Neural progenitor cell (in vitro differentiated cells): Measurements from ENCODE around the gene ADGRV1. TPM values are rescaled to one million over a fixed set of nuclear protein-coding genes. Genes with fewer than 3 reads are reported as not detected.
"Not testable (repeated sequence)": the region's sequence is repeated elsewhere in the genome, so short reads cannot be mapped to it uniquely, and the experiment has no call there.

ENCODE experiments used
- DNase-seq: peaks from one replicate; pipeline ENCODE4 v3.0.0-alpha.2; 2016; ENCODE audit warnings: low spot score
- H2AFZ ChIP-seq: fragments of 200-600 bp; sonication (generic); replicated peaks from 2 replicates; pipeline ENCODE4 v1.6.1; 2016; ENCODE audit warnings: antibody characterized with exemption
- H3F3A ChIP-seq: fragments of 200-600 bp; sonication (generic); 2 replicates; pipeline ENCODE4 v1.6.1; 2016; ENCODE audit warnings: antibody characterized with exemption, low read depth
- H3K27ac ChIP-seq: fragments of 200-600 bp; sonication (generic); 2 replicates; pipeline ENCODE4 v1.5.1; 2016; ENCODE audit warnings: mild to moderate bottlenecking
- H3K27me3 ChIP-seq: fragments of 200-600 bp; sonication (generic); 2 replicates; pipeline ENCODE4 v1.6.1; 2016; ENCODE audit warnings: mild to moderate bottlenecking, moderate library complexity
- H3K36me3 ChIP-seq: fragments of 200-600 bp; sonication (generic); 2 replicates; pipeline ENCODE4 v1.5.1; 2016
- H3K4me1 ChIP-seq: fragments of 200-600 bp; sonication (generic); 2 replicates; pipeline ENCODE4 v1.6.1; 2016; ENCODE audit warnings: mixed run types
- H3K4me2 ChIP-seq: fragments of 200-600 bp; sonication (generic); 2 replicates; pipeline ENCODE4 v1.6.1; 2016
- H3K4me3 ChIP-seq: fragments of 200-600 bp; sonication (generic); 2 replicates; pipeline ENCODE4 v1.5.1; 2016
- H3K79me2 ChIP-seq: fragments of 200-600 bp; sonication (generic); 2 replicates; pipeline ENCODE4 v1.6.1; 2016; ENCODE audit warnings: low read depth
- H3K9ac ChIP-seq: fragments of 200-600 bp; sonication (generic); 2 replicates; pipeline ENCODE4 v1.6.1; 2016
- H3K9me3 ChIP-seq: fragments of 200-600 bp; sonication (generic); 2 replicates; pipeline ENCODE4 v1.5.1; 2016; ENCODE audit warnings: low read depth
- H4K20me1 ChIP-seq: fragments of 200-600 bp; sonication (generic); 2 replicates; pipeline ENCODE4 v1.6.1; 2016; ENCODE audit warnings: low read depth
- H3K27ac Mint-ChIP-seq: 3 replicates; pipeline ENCODE4 v1.8.0; 2021; ENCODE audit warnings: mixed read lengths
- H3K27me3 Mint-ChIP-seq: 2 replicates; pipeline ENCODE4 v1.8.0; 2022; ENCODE audit warnings: low read depth, mild to moderate bottlenecking, inconsistent platforms, moderate library complexity, mixed read lengths; ENCODE audit not compliant: insufficient read depth
- H3K36me3 Mint-ChIP-seq: 3 replicates; pipeline ENCODE4 v1.8.0; 2021; ENCODE audit warnings: mixed read lengths
- H3K4me1 Mint-ChIP-seq: 3 replicates; pipeline ENCODE4 v1.8.0; 2021; ENCODE audit warnings: mixed read lengths
- H3K4me3 Mint-ChIP-seq: 3 replicates; pipeline ENCODE4 v1.8.0; 2021; ENCODE audit warnings: mild to moderate bottlenecking, moderate library complexity, mixed read lengths
- H3K9me3 Mint-ChIP-seq: 3 replicates; pipeline ENCODE4 v1.8.0; 2020; ENCODE audit warnings: mixed read lengths
- EZH2 ChIP-seq: fragments of 200-600 bp; sonication (generic); IDR thresholded peaks from 2 replicates; pipeline ENCODE4 v1.6.1; 2017; ENCODE audit warnings: antibody characterized with exemption, mild to moderate bottlenecking, moderate library complexity
- EZH2phosphoT487 ChIP-seq: fragments of 200-600 bp; sonication (generic); IDR thresholded peaks from 2 replicates; pipeline ENCODE4 v1.6.1; 2017; ENCODE audit warnings: antibody characterized with exemption
- total RNA-seq: library from RNA; depleted of rRNA; stranded (reverse); fragments of >200 nt; gene quantifications from 2 replicates; pipeline ENCODE4 v1.2.3, GENCODE V29; 2015; ENCODE audit warnings: low replicate concordance
- TF ChIP-seq, protein P1 (sequence below): fragments of 200-600 bp; sonication (generic); IDR thresholded peaks from 2 replicates; pipeline ENCODE4 v1.5.1; 2017; ENCODE audit warnings: antibody characterized with exemption, mild to moderate bottlenecking

ADGRV1 gene
- total RNA-seq, 1 donor from 2014 or later, result 151 TPM

DNA sequence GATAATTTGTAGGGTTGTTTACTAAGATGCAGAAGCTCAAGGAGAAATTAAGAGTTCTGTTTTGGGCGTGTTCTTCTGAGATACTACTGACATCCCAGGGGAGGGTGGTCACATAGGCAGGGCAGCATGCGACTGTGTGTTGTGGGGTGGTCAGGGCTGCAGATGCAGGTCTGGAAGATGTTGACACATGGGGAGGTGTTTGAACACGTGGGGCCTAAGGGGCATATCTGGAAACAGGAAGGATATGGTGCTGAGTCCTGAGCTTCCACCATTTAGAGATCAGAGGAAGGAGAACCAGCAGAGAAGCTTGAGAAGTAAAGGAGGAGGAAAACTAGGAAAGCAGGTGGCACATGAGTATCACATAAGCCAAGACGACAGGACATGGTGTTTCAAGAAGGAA, 228.2 kb downstream of the ADGRV1 start:
- no peaks in the 10 kb centered on the region for H3K9me3 ChIP-seq
- H3K27me3 ChIP-seq, result no peaks in the 10 kb centered on the region
- H3K27ac Mint-ChIP-seq, result no peak overlapping the region
- H3K4me3 Mint-ChIP-seq, result no peak overlapping the region
- H4K20me1 ChIP-seq, result no peaks in the 10 kb centered on the region
- H3K27ac ChIP-seq, result no peak overlapping the region
- no peak for DNase-seq
- H3K79me2 ChIP-seq, result no peaks in the 10 kb centered on the region
- no peaks in the 10 kb centered on the region for H3K27me3 Mint-ChIP-seq
- peaks cover 17% of the 10 kb centered on the region for H3K36me3 ChIP-seq
- H3K4me2 ChIP-seq, result no peak overlapping the region
- no peaks in the 10 kb centered on the region for H3K4me1 Mint-ChIP-seq
- no peak overlapping the region for H3K4me3 ChIP-seq
- peaks cover 45% of the 10 kb centered on the region for H3K36me3 Mint-ChIP-seq
- H3K4me1 ChIP-seq, result no peaks in the 10 kb centered on the region
- H3K9me3 Mint-ChIP-seq, result no peaks in the 10 kb centered on the region
- TF ChIP-seq EZH2phosphoT487 (no peak), EZH2 (no peak)
- TF ChIP-seq, protein P1, sequence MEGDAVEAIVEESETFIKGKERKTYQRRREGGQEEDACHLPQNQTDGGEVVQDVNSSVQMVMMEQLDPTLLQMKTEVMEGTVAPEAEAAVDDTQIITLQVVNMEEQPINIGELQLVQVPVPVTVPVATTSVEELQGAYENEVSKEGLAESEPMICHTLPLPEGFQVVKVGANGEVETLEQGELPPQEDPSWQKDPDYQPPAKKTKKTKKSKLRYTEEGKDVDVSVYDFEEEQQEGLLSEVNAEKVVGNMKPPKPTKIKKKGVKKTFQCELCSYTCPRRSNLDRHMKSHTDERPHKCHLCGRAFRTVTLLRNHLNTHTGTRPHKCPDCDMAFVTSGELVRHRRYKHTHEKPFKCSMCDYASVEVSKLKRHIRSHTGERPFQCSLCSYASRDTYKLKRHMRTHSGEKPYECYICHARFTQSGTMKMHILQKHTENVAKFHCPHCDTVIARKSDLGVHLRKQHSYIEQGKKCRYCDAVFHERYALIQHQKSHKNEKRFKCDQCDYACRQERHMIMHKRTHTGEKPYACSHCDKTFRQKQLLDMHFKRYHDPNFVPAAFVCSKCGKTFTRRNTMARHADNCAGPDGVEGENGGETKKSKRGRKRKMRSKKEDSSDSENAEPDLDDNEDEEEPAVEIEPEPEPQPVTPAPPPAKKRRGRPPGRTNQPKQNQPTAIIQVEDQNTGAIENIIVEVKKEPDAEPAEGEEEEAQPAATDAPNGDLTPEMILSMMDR, result no peak
- no peak overlapping the region for H3K9ac ChIP-seq
- H3F3A ChIP-seq, result peaks cover 6% of the 10 kb centered on the region
- H2AFZ ChIP-seq, result no peak overlapping the region

GRCh38 chr5:90792725-90793124, 234.1 kb downstream of the ADGRV1 start:
- TF ChIP-seq EZH2, result no peak
- TF ChIP-seq, protein P1, result no peak
- no peak for TF ChIP-seq EZH2phosphoT487
- DNase-seq, result no peak
- Histone ChIP-seq H2AFZ (no peak overlapping the region), H3K4me2 (no peak overlapping the region), H3K79me2 (no peaks in the 10 kb centered on the region), H3K36me3 (peaks cover 35% of the 10 kb centered on the region), H3K27me3 (no peaks in the 10 kb centered on the region), H3K4me1 (no peaks in the 10 kb centered on the region), H3K27ac (no peak overlapping the region), H3K9ac (no peak overlapping the region), H3K4me3 (no peak overlapping the region), H3F3A (no peaks in the 10 kb centered on the region), H3K9me3 (peaks cover 6% of the 10 kb centered on the region), H4K20me1 (no peaks in the 10 kb centered on the region)
- Mint-ChIP-seq H3K4me3 (no peak overlapping the region), H3K4me1 (no peaks in the 10 kb centered on the region), H3K36me3 (peaks cover 71% of the 10 kb centered on the region), H3K9me3 (peaks cover 22% of the 10 kb centered on the region), H3K27me3 (no peaks in the 10 kb centered on the region), H3K27ac (no peak overlapping the region)

DNA sequence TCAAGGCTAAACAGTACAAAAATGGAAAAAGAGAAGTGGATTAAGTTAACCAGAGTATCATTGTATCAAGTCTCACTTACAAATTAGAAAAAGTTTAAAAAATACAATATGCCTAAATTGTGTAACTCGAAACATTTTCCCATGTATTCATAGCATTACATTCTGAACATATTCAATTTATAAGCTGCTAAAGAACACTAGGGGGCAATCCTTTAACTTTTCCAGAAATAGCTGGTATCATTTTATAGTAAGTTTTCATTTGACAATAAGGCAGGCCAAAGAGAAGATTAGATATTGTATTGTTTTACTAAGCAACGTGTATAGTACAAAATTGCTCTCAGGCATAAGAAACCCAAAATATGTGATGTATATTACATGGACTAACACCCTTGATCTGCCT, 234.6 kb downstream of the ADGRV1 start:
- Mint-ChIP-seq H3K9me3 (peaks cover 27% of the 10 kb centered on the region), H3K4me3 (no peak overlapping the region), H3K27ac (no peak overlapping the region), H3K4me1 (no peaks in the 10 kb centered on the region), H3K27me3 (peaks cover 3% of the 10 kb centered on the region), H3K36me3 (peaks cover 73% of the 10 kb centered on the region)
- no peaks in the 10 kb centered on the region for H3K79me2 ChIP-seq
- no peaks in the 10 kb centered on the region for H4K20me1 ChIP-seq
- H3F3A ChIP-seq, result no peaks in the 10 kb centered on the region
- H3K4me3 ChIP-seq, result no peak overlapping the region
- H3K36me3 ChIP-seq, result peaks cover 35% of the 10 kb centered on the region
- no peak overlapping the region for H3K4me2 ChIP-seq
- no peak overlapping the region for H3K9ac ChIP-seq
- H3K27me3 ChIP-seq, result no peaks in the 10 kb centered on the region
- no peak overlapping the region for H3K27ac ChIP-seq
- TF ChIP-seq, protein P1, result no peak
- TF ChIP-seq EZH2 (no peak), EZH2phosphoT487 (no peak)
- no peak overlapping the region for H2AFZ ChIP-seq
- no peaks in the 10 kb centered on the region for H3K4me1 ChIP-seq
- H3K9me3 ChIP-seq, result peaks cover 8% of the 10 kb centered on the region
- no peak for DNase-seq

- H3K27ac Mint-ChIP-seq, result not testable (repeated sequence)
These were observed 238.3 kb downstream of the ADGRV1 start for GRCh38 chr5:90796919-90797318.

GRCh38 chr5:90800082-90800481, 241.5 kb downstream of the ADGRV1 start:
- not testable (repeated sequence) for H3K4me1 Mint-ChIP-seq, DNase-seq, H2AFZ ChIP-seq, H3K27me3 Mint-ChIP-seq, H3K4me2 ChIP-seq, H3K27ac ChIP-seq, H3K79me2 ChIP-seq, H3K27ac Mint-ChIP-seq, H4K20me1 ChIP-seq, H3K27me3 ChIP-seq, H3K4me1 ChIP-seq, H3K9me3 ChIP-seq, H3F3A ChIP-seq, H3K36me3 ChIP-seq, H3K4me3 Mint-ChIP-seq, H3K4me3 ChIP-seq, H3K9ac ChIP-seq
- H3K9me3 Mint-ChIP-seq, result peaks cover 49% of the 10 kb centered on the region
- peaks cover 35% of the 10 kb centered on the region for H3K36me3 Mint-ChIP-seq

More at GRCh38 chr5:90796919-90797318, 238.3 kb downstream of the ADGRV1 start:
- not testable (repeated sequence) for H3K27me3 Mint-ChIP-seq, H3K9me3 ChIP-seq, H2AFZ ChIP-seq, H3K4me1 Mint-ChIP-seq, H4K20me1 ChIP-seq, H3K4me3 Mint-ChIP-seq, DNase-seq, H3K4me1 ChIP-seq, H3F3A ChIP-seq, H3K79me2 ChIP-seq, H3K4me2 ChIP-seq, H3K27ac ChIP-seq, H3K9ac ChIP-seq, H3K27me3 ChIP-seq, H3K4me3 ChIP-seq
- peaks cover 59% of the 10 kb centered on the region for H3K36me3 Mint-ChIP-seq
- H3K36me3 ChIP-seq, result peaks cover 22% of the 10 kb centered on the region
- peaks cover 49% of the 10 kb centered on the region for H3K9me3 Mint-ChIP-seq

DNA sequence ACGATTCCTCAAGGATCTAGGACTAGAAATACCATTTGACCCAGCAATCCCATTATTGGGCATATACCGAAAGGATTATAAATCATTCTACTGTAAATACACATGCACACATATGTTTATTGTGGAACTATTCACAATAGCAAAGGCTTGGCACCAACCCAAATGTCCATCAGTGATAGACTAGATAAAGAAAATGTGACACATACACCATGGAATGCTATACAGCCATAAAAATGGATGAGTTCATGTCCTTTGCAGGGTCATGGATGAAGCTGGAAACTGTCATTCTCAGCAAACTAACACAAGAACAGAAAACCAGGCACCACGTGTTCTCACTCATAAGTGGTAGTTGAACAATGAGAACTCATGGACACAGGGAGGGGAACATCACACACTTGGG, 241.9 kb downstream of the ADGRV1 start:
- not testable (repeated sequence) for H3F3A ChIP-seq, DNase-seq, H3K27ac Mint-ChIP-seq, H3K4me3 ChIP-seq, H3K27me3 Mint-ChIP-seq, H3K79me2 ChIP-seq, H3K27ac ChIP-seq, H3K9me3 ChIP-seq, H3K4me1 ChIP-seq, H3K36me3 ChIP-seq, H3K27me3 ChIP-seq, H3K9ac ChIP-seq, H3K4me3 Mint-ChIP-seq, H4K20me1 ChIP-seq, H3K4me2 ChIP-seq, H2AFZ ChIP-seq, H3K4me1 Mint-ChIP-seq
- Mint-ChIP-seq H3K36me3 (peaks cover 34% of the 10 kb centered on the region), H3K9me3 (peaks cover 48% of the 10 kb centered on the region)
